Hepatocyte (in vitro differentiated cells): Measurements from ENCODE around the gene ISM1.

Experiments
- CTCF ChIP-seq: fragments of 200-600 bp; sonication (generic); IDR thresholded peaks from 2 replicates; pipeline ENCODE4 v1.5.1; 2016; ENCODE audit warnings: antibody characterized with exemption, mild to moderate bottlenecking; ENCODE audit not compliant: poor library complexity
- EZH2 ChIP-seq: fragments of 200-600 bp; sonication (generic); IDR thresholded peaks from 2 replicates; pipeline ENCODE4 v1.6.1; 2016; ENCODE audit warnings: antibody characterized with exemption, mild to moderate bottlenecking, borderline replicate concordance

GRCh38 chr20:13301596-13301995 lies 80.5 kb downstream of the ISM1 start:
- TF ChIP-seq CTCF = no peak
- TF ChIP-seq EZH2 = no peak
